Right lobe of liver (tissue), 4 donors: Measurements from ENCODE around the gene ACCSL.

Experiments used
- CTCF ChIP-seq, 4 donors: fragments of 200-600 bp in 3 of 4; fragments of 450-650 bp in 1 of 4; IDR thresholded peaks; one replicate each; pipeline versions ENCODE4 v1.5.1 to v1.8.0; 2016 to 2022; ENCODE audit warnings: antibody characterized with exemption in 4 of 4, mild to moderate bottlenecking in 2 of 4
- POLR2A ChIP-seq: fragments of 450-650 bp; IDR thresholded peaks from one replicate; pipeline ENCODE4 v1.6.1; 2017; ENCODE audit warnings: antibody characterized with exemption, mild to moderate bottlenecking
- donor health status: DM: no; HTN: no; CAD: no.
- donor health status: DM: no; HTN: no; CAD: no.
- donor health status: DM: no; HTN: yes; CAD: no.

DNA sequence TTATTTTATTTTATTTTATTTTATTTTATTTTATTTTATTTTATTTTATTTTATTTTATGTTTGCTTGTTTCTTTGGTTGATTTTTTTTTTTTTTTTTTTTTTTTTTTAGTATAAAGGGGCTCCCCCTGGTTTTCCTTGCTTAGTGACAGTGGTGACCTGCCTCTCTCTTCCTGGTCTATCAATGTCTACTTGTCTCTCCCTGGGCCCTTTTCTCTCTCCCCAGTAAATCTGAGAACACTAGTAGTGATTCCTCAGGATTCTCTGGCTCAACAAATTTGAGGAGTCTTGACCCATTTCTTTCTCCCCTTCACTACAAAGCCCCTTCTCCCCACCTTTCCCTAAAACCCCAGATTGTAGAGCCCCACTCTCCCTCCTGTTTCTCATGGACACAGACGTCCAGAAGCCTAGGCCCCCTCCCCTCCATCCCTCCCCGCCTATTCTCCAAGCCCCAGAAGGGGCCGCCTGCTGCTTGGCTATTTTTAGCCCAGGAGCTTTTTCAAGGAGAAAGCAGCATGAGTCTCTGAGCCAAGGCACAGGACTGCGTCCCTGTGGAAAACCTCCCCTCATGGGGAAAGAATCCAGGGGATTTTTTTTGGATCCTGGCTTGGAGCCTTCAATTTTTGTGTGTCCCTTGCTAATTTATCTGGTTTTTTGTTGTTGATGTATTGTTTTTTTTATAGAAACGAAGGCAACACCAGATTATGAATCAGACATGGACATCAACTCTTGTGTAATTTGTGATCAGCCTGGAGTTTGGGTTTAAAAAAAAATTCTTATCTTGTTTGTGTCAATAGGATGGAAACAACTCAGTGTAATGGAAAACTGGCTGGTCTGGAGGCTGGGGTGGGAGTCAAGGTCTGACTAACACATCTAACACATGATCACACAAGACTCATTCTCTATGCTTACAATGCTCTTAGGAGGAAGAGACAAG lies 17.5 kb upstream of the ACCSL start:
- TF ChIP-seq CTCF (IDR thresholded peaks at IDR 0.05) (no peak), POLR2A (no peak)
